ENCODE data around the gene SLC35F2.

DNA sequence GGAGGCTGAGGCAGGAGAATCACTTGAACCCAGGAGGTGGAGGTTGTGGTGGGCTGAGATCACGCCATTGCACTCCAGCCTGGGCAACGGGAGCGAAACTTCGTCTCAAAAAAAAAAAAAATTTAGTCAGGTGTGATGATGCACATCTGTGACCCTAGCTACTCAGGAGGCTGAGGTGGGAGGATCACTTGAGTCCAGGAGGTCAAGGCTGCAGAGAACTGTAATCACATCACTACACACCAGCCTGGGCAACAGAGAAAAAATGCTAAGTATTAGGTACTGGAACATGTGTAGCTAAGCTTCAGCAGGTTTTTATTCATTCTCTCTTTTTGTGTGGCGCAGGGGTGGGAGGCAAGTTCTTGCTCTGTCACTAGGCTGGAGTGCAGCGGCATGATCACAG is 82.5 kb downstream of the SLC35F2 start:
- TF ChIP-seq, protein P1, sequence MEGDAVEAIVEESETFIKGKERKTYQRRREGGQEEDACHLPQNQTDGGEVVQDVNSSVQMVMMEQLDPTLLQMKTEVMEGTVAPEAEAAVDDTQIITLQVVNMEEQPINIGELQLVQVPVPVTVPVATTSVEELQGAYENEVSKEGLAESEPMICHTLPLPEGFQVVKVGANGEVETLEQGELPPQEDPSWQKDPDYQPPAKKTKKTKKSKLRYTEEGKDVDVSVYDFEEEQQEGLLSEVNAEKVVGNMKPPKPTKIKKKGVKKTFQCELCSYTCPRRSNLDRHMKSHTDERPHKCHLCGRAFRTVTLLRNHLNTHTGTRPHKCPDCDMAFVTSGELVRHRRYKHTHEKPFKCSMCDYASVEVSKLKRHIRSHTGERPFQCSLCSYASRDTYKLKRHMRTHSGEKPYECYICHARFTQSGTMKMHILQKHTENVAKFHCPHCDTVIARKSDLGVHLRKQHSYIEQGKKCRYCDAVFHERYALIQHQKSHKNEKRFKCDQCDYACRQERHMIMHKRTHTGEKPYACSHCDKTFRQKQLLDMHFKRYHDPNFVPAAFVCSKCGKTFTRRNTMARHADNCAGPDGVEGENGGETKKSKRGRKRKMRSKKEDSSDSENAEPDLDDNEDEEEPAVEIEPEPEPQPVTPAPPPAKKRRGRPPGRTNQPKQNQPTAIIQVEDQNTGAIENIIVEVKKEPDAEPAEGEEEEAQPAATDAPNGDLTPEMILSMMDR (IDR thresholded peaks at IDR 0.05) = no peak
- TF ChIP-seq HOXB5 (CRISPR knock-in tag; IDR thresholded peaks at IDR 0.05) (no peak), MAFK (IDR thresholded peaks at IDR 0.05; ENCODE audit: partially characterized antibody) (no peak), RCOR1 (IDR thresholded peaks at IDR 0.05; ENCODE audit: low read depth, low read length) (no peak), RAD21 (conservative IDR thresholded peaks at IDR 0.05 in 1 of 2, IDR thresholded peaks at IDR 0.05 in 1 of 2) (no peak), RARB (CRISPR knock-in tag; IDR thresholded peaks at IDR 0.05) (no peak), SREBF2 (IDR thresholded peaks at IDR 0.05) (no peak), POLR2A (IDR thresholded peaks at IDR 0.05; ENCODE audit: low read length) (no peak), EP300 (IDR thresholded peaks at IDR 0.05) (no peak), HDAC2 (IDR thresholded peaks at IDR 0.05) (no peak)
- TF ChIP-seq, protein P2, sequence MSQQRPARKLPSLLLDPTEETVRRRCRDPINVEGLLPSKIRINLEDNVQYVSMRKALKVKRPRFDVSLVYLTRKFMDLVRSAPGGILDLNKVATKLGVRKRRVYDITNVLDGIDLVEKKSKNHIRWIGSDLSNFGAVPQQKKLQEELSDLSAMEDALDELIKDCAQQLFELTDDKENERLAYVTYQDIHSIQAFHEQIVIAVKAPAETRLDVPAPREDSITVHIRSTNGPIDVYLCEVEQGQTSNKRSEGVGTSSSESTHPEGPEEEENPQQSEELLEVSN (IDR thresholded peaks at IDR 0.05; ENCODE audit: borderline replicate concordance, low read depth) = no peak
- TF ChIP-seq, protein P3, sequence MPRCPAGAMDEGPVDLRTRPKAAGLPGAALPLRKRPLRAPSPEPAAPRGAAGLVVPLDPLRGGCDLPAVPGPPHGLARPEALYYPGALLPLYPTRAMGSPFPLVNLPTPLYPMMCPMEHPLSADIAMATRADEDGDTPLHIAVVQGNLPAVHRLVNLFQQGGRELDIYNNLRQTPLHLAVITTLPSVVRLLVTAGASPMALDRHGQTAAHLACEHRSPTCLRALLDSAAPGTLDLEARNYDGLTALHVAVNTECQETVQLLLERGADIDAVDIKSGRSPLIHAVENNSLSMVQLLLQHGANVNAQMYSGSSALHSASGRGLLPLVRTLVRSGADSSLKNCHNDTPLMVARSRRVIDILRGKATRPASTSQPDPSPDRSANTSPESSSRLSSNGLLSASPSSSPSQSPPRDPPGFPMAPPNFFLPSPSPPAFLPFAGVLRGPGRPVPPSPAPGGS (IDR thresholded peaks at IDR 0.05) = no peak

Data from A549 (cell line).